Activated CD4-positive, alpha-beta T cell treated with anti-CD3 and anti-CD28 coated beads, Interleukin-2, amount 50 U/mL, for 1 hour (primary cell): Measurements from ENCODE around the gene OR6B1.

Source experiments
- DNase-seq: peaks from one replicate; pipeline ENCODE4 v3.0.0-alpha.2; 2020

The OR6B1 gene

DNA sequence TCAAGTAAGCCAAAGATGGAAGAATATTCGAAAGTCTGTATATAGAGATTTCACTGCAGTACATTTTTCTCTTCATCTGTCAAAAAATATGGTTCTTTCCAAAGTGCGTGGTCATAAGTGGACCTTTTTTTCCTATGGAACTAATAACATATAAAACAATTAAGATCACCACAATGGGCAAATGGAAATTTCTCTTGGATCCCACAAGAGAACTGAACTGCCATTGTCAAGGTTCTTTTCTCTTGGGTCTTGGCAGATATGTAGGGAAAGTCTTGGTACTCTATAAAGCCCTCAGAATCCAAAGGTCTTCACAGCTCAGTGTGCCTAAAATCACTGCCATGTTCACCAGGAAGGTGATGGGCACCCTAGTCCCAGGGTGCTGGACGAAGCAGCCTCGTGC, at the start of gene OR6B1:
TSS of gene OR6B1 (plus strand) at position 301 of the 400 bp plus-strand sequence. CDS start 3,677 bp downstream, outside the sequence.
- no peak for DNase-seq

DNA sequence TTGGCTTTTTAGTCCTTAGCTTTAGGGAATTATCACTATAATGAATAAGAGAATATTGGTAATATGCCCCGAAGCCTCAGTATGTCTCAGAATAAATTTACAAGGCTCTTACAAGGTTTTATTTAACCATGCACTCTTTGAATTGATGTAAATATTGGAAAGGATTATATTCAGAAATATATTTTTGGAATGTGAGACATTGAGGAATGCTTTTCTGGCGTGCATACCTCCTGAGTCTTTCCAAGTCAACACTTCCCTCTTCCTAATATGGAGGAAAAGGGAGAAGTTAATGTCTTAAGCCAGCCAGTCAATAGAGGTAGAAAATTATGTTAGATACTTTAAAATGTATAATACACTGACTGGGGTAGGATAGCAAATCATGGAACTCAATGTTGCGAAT, 46.7 kb upstream of the OR6B1 start:
- no peak for DNase-seq

DNA sequence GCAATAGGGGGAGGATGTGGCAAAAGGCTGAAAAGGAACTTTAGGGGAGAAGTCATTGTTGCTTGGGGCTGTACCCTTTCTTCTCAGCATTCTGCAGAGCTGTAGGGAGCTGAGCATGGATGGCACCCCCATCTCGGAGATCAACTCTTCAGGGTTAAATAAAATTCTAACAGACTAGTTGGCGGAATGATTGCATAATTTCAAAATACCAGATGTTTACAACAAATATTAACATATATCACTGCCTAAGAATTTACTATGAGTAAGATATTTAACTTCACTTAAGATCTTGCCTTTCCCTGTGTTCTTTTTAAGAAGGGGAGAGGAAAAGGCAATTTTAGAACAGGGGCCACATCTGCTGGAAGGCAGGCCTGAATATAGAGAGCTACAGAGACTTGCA, 46.0 kb upstream of the OR6B1 start:
- no peak for DNase-seq

DNA sequence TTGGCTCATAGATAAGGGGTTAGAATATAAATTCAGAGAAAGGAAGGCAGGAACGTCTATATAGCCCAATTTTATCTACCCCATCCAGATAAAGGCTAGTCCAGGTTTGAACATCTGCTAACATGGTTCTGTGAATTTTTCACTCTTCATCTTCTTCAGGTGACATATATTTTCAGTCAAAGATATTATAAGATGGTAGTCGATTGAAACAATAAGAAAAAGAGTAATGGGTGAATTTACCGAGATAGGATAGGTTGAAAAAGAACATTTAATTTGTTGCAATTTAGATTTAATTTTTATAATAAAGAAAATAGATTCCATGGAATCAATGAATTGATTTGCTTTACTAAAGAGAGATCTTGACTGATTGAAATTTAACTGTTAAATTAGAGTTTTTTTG, 45.6 kb upstream of the OR6B1 start, which contains the start of gene OR2F1:
TSS of gene OR2F1 (plus strand) at position 301 of the 400 bp plus-strand sequence. CDS start 5,127 bp downstream, outside the sequence.
- DNase-seq, result no peak

DNA sequence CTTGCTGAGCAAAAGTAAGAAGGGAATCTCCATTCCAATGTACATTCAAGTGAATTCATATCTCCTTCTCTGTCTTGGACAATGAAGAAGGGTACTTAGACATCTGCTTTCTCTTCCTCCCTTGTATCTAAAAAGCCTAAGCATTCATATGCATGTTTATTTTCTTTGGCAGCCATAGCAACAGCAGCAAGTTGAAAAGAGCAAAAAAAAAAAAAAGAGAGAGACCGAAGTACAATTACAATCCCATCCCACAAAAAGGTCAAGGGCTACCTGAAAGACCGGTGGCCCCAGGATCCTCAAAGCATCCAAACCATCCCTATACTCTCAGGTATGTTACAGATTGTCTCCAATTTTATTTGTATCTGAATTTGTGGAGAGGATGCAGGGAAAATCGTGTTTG, 41.3 kb upstream of the OR6B1 start:
- DNase-seq, result no peak

DNA sequence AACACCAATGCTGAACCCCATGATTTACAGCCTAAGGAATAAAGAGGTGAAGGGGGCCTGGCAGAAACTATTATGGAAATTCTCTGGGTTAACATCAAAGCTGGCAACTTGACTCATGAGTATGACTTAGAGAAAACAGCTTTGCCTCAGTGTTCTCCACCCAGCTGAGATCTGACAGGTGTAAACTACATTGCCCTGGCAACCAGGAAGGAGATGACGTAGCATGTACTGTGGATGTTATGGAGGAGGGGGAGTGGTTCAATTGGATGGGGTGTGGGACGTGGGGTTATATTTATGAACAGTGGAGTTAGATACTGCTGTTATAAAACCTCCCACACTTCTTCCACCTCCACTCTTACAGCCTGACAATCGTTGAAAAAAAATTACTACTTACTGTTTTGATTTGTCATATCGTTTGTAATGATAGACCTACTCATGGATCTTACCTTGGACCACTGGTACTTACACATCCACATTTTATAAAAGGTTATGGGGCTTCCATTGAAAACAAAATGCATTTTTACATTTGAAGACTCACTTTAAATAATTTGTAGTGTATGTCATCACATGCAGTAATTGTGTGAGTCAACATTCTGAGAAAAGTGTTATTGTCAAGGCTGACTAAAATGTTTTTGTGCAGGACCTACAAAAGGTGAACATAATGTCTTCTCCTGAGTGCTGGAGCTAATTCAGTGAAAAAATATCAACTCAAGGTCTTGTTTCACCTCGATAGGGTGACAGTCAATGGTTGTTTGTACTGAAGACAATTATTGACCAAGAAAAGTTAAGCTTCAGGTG, 39.1 kb upstream of the OR6B1 start:
- no peak for DNase-seq

DNA sequence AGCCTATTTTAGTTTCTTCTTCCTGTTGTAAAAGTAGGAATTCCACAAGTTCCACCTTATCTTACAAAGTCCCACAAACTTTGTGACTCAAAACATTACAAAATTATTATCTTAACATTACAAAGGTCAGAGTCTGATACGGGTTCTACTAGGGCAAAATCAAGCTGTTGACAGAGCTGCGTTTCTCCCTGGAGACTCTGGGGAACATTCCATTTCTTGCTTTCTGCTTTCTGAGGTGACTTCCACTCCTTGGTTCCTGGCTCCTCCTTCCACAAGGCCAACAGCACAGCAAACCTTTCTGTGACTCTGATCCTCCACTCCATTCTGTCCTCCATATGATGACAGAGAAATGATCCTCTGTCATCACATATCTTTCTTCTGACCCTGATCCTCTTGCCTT, 34.8 kb upstream of the OR6B1 start:
- no peak for DNase-seq

DNA sequence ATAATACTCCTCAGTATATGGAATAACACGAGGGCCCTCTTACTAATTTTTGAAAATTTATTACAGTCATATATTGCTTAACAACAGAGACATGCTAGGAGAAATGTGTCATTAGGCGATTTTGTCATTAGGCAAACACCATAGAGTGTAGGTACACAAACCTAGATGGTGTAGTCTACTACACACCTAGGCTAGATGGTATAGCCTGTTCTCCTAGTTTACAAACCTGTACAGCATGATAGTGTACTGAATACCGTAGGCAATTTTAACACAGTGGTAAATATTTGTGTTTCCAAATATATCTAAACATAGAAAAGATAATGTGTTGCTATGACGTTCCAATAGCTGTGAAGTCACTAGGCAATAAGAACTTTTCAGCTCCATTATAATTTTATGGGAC, 32.7 kb upstream of the OR6B1 start:
- no peak for DNase-seq

DNA sequence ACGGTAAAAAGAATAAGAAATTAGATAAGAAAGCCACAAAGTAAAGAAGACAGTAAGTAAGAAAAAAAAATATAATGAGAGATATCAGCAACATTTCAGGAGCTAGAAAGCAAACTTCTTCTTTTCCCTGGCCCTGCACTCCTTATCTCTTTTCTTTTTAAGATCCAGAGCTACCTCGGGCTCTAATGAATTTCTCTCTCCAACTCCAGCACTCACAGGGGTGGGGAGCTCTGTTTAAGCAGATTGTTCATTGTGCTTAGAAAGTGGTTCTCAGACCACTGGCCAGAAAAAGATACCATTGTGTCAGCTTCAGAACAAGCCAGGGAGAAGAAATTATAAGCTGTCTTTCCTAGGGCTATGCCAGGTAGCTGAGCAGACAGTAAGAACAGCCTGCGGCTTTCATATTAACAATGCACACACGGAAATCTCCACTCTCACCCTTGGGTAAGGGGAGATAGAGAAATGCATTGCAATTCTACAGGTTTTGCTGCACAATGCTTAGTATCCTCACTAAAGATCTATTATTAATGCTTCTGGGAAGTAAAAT, 26.2 kb upstream of the OR6B1 start:
- no peak for DNase-seq

DNA sequence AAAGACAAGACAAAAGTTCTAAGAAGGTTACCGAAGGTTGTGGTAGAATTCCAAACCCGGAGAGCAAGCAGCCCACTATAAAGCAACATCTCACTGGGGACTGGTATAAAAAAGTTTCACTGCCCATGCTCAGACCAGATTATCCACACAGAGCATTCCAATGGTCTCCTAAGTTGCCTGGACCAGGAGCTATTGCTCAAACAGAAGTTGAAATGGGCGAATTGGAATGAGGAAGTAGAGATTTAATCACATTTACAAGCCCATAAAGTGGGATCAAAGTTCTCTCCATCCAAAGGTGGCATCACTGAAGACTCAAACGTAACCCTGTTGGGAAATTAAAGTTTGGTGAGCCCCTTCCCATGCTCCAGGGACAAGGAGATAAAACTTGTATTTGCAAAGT, 25.7 kb upstream of the OR6B1 start:
- DNase-seq, result no peak

DNA sequence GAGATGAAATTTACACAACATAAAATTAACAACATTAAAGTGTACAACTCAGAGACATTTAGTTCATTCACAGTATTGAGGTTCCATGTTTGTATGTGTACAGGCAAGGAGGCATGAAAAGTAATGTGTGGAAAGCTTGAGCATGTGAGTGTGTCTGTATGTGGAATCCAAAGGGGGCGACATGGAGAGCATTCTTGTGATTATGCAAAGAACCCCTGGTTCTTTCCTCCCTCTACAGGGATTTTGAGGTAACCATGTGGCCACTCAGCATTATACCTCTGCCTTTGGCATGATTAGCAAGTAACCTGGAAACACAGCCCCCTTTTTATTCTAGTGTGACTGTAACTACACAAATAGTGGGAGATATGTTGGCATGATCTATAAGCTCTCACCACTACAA, 24.5 kb upstream of the OR6B1 start:
- no peak for DNase-seq

DNA sequence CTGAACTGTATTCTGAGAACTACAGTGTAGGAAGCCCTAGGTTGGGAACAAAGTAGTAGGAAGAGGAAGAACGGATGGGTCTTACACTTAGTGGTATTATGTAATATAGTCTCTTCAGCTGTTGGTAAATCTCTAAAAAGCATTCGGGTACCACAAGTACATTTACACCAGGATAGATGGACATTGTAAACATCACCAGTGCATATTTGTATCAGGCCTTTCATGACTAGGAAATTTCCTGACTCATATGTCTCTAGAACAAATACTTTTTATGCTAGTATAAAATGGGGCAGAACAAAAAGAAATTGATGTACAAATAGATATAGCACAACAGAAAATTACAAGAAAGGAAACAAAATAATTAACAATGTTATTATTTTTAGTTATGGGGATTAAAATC, 21.5 kb upstream of the OR6B1 start:
- no peak for DNase-seq

DNA sequence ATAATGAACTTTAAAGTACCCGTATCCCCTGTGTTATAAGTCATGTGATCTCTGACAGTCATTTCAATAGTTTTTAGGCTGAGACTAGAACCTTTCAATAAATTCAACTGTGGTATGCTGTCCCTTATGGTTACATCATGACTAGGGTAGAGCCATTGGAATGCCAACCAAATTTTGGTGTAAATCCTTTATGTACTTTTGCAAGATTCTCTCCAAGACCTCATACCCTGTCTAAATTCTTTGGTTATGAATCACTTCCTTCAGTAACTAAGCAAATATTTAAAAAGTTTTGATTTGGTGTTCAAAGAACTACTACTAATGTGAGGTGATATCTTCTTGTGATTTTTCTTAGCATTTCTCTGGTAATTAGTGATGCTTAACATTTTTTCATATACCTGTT, 20.8 kb upstream of the OR6B1 start:
- DNase-seq, result no peak

DNA sequence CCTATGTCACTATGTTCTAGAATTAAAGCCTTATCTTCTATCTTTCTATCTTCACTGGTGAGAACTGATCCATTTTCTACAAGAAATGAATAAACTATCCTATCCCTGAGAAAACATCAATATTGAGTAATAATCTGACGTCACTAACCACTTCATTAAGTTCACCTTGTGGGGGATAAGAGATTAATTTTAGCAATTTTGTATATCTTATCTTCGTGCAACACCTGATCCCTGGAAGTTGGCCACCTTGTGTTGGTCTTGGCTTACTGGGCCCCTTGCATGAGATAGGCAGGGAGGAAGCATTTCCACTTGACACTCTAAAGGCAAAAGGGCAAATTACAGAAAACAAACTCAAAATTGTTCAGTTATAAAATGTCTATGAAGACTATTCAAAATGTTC, 20.1 kb upstream of the OR6B1 start:
- no peak for DNase-seq

DNA sequence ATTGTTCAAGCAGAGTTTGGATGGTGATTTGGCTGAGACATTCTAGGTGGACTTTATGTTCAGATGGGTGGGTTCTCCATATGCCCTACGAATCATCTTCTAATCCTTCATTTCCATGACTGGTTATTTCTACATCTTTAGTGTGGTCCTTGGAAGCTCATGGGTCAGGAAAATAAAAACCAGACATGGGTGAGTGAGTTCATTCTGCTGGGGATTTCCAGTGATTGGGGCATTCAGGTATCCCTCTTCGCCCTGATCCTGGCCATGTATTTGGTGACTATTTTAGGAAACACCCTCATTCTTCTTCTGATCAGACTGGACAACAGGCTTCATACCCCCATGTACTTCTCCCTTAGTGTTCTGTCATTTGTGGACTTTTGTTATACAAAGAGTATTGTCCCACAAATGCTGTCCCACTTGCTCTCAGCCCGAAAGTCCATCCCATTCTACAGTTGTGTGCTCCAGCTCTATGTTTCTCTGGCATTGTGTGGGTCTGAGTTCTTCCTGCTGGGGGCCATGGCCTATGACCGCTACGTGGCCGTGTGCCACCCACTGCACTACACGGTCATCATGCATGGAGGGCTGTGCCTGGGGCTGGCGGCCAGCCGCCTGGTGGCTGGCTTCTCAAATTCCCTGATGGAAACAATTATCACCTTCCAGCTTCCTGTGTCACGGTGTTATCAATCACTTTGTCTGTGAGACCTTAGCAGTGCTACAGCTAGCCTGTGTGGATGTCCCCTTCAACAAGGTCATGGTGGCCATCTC, 19.2 kb upstream of the OR6B1 start:
- DNase-seq, result no peak

DNA sequence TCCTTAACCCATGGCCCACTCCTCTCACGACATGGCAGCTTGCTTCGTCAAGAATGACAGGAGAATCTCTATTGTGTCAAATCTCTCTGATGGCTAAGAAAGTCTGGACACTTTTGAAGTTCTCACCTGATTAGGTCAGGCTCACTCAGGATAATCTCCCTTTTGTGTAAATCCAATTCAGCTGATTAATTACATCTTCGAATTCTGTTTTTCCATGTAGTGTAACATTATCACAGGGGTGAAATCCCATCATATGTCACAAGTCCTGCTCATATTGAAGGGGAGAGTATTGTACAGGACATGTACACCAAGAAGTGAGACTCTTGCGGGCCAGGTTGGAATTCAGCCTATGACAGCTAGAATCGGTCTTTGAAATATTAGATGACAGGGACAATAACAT, 16.2 kb upstream of the OR6B1 start:
- DNase-seq, result no peak

DNA sequence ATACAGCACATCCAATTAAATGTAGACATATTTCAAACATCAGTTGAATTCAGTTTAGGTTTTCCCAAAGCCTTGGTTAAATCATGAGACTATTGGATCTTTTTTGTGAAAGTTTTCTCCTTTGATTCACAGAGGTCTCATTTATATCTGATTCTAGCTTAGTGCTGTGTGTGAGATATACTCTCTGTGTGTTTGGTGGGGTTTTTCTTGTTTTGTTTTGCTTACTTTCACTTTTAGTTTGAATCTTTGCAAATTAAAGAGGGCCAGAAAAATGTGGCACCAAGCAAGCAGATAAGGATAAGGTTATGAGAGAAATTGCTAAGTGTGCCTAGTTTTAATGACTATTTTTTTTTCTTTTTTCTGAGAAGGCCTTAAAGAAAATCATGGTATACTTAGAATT, 12.6 kb upstream of the OR6B1 start:
- no peak for DNase-seq

DNA sequence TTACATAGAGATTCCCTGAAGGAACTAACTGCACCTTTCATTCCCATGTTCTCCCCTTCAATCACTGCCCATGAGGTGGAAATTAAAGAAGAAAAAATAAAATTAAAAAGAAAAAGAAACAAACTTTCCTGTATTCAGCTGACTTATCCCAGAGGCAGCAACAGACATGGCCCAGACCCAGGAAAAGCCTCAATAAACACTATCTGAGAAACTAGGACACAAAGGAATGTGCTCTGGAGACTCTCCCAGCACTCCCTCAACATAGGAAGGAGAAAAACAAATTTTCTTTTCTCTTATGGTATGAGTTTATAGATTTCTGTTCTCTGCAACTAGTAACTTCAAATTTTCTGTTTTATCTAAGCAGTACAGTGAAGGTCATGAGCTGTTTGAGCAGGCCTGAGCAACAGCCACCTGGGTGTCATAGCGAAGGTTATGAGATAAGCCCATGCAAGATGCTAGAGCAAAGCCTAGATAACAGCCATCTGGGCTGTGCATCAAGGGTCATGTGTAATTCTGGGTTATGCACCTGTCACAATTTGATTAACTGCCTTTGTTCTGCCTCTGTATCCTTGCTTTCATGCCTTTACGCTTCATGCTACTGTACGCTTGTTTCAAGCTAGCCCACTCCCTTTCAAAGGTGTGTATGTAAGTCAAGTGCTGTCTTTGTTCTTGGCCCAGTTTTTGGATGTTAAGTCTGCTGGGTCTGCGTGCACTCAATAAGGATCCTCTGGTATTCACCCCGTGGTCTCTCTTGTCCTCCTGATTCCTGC, 11.0 kb upstream of the OR6B1 start:
- no peak for DNase-seq

DNA sequence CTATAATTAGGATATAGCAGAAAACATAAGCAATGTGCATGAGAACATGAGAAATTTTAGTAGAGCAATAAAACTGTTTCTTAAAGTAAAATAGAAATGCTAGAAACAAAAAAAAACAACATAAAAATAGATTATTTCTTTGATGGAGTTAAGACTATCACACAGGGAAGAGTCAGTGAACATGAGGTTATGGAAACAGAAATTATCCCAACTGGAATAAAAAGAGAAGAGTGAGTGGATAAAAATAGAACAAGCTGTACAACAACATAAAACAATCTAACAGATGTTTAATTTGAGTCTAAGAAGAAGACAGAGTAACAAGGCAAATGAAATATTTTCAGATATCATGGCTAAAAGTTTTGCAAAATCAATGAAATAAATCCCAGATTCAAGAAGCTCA, 7.5 kb upstream of the OR6B1 start:
- DNase-seq, result no peak

DNA sequence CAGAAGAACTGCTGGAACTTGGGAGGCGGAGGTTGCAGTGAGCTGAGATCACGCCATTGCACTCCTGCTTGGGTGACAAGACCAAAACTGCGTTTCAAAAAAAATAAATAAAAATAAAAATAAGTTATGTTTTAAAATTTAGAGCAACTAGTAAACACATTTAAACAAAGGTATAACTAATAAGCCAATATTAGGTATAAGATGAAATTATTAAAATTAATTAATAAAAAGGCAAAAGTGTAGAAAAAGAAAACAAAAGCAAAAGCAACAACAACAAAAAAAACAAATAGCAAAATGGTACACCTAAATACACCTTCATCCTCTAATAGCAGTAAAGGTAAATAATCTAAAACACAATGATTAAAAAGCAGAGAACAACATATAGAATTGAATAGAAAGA, 6.2 kb upstream of the OR6B1 start:
- DNase-seq, result no peak

DNA sequence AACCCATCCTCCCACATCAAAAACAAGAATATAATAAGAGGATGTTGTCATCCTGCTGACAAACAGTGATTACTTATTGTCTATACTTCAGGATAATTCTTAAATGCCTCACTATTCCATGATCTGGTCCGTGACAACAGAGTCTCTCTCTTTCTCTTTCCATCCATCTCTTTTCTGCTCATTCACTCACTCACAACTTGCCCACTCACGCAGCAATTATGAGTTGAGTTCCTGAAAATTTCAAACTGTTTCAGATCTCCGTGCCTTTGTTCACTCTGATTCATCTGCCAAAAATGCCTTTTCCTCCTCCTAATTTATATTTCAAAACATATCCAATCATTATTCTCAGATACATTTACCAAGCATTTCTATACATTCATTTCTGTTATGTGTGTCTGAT, 1.4 kb downstream of the OR6B1 start:
- no peak for DNase-seq

DNA sequence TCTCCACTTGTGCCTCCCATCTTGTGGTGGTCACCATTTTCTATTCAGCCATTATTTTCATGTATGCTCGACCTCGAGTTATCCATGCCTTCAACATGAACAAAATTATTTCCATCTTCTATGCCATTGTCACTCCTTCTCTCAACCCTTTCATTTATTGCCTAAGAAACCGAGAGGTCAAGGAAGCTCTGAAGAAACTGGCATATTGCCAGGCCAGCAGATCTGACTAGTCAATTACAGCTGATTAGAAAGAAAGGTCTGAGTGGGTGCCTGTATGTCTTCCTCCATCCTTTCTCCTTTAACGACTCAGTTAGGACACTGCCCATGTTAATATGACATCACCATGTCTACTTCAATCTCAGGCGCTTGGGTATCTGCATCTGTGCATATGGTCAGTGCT, 4.6 kb downstream of the OR6B1 start:
- no peak for DNase-seq

DNA sequence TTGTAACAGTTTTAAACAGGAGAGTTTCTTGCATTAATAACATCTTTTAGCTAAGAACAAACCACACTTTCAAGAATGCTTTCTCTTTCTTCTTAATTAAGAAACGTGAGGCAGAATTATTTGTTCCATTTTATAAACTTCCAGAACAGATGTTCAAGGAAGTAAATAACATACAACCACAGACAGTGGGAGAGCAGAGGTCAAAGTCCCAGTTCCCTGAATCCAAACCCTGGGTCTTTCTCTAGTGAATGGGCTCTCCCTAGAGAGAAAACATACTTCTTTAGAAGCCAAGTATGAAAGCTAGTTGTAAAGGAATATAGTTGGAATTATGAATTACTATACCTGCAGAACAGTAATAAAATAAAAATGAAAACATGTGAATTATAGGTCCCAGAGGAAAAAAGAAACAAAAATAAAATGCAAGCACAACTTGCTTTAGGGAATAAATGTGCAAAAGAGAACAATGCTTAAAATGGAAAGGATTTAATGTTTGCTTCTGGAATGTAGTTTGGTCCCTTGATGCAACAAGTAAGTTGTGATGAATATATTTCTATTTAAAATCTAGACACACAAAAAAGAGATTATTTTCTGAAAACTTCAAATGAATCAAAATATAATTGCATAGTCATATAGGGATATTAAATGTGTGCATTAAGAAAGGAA, 6.0 kb downstream of the OR6B1 start:
- no peak for DNase-seq
